ENCODE data around the gene LETM1.

DNA sequence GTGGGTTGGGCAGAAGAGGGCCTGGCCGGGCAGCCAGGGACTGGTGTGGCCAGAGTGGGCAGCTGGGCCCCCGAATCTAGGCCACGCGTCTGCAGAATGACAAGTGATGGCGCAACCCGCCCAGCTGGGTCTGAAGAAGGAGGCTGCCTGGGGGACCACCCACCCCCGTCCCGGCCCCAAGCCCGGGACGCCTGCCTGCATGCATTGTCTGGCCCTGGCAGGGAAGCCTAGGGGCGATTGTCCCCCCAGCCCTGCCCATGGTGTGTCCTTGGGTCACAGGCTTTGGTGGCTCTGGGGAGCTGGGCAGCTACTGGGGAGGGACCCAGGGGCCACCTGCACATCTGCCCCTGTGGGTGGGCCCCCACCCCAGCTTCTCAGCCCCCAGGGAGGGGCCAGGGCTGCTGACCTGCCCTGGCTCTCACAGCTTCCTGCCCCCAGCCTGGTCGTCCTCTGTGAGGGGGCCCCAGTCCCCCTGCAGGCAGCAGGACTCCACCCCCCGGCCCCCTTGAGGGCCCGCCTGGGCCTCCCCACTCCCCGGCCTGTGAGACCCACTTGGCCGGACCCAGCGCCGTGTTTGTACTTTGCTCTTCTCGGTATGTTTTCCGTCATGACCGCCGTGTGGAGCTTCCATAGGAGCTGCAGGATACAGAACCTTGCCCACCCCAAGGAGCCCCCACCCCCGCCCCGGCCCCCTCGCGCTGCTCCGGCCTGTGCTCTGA lies 57.9 kb downstream of the LETM1 start:
- no peak for TF ChIP-seq CTCF (IDR thresholded peaks at IDR 0.05)
- no peak for TF ChIP-seq POLR2A (IDR thresholded peaks at IDR 0.05)
- no peak for TF ChIP-seq POLR2AphosphoS5 (IDR thresholded peaks at IDR 0.05)

Measured in prostate gland (tissue), 2 donors.